ENCODE measurements around the gene RUBCNL. TPM values are rescaled to one million over a fixed set of nuclear protein-coding genes. Genes with fewer than 3 reads are reported as not detected.

The RUBCNL gene
- total RNA-seq, 4 donors from 2014 or later: 0.86 to 3.6 (median 1.4) TPM

DNA sequence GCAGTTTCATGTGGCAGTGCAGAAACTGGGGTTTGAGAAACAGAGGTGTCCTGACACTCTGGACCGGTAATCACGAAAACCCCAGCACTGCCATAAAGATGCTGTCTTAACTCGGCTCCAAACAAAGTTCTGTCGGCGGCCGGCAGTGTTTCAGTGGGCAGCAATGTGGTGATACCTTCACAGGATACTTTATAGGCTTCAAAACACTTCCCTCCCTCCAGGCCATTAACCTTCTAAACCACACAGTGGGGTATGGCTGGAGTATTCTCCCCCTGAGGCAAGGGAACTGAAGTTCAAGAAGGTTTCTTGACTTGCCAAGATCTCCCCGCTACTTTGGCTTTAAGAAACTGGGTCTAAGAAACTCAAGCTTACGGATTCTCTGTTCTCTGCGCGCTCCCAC is 1.1 kb downstream of the RUBCNL start:
- TF ChIP-seq EP300 (IDR thresholded peaks at IDR 0.05) (no peak), POLR2AphosphoS5 (IDR thresholded peaks at IDR 0.05) (no peak), POLR2A (IDR thresholded peaks at IDR 0.05; ENCODE audit: low read depth) (no peak)
- TF ChIP-seq, protein P1, sequence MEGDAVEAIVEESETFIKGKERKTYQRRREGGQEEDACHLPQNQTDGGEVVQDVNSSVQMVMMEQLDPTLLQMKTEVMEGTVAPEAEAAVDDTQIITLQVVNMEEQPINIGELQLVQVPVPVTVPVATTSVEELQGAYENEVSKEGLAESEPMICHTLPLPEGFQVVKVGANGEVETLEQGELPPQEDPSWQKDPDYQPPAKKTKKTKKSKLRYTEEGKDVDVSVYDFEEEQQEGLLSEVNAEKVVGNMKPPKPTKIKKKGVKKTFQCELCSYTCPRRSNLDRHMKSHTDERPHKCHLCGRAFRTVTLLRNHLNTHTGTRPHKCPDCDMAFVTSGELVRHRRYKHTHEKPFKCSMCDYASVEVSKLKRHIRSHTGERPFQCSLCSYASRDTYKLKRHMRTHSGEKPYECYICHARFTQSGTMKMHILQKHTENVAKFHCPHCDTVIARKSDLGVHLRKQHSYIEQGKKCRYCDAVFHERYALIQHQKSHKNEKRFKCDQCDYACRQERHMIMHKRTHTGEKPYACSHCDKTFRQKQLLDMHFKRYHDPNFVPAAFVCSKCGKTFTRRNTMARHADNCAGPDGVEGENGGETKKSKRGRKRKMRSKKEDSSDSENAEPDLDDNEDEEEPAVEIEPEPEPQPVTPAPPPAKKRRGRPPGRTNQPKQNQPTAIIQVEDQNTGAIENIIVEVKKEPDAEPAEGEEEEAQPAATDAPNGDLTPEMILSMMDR (IDR thresholded peaks at IDR 0.05): no peak
- H3K9me3 ChIP-seq: no peaks in the 10 kb centered on the region
- H3K27ac ChIP-seq (replicated peaks in 1 of 4): no peak overlapping the region
- 52% methylated on average over 10 of the region's 10 CpGs for WGBS
- H3K27me3 ChIP-seq: peaks cover 0 to 39% (median 8%) of the 10 kb centered on the region in 4 donors
- peaks cover 5 to 29% (median 20%) of the 10 kb centered on the region in 4 donors for H3K4me1 ChIP-seq
- H3K4me3 ChIP-seq: peak overlapping the region; percentile 49 to 61 (median 54)
- no peaks in the 10 kb centered on the region for H3K36me3 ChIP-seq
- DNase-seq (ENCODE audit: extremely low spot score): no peak
- intact Hi-C loops (cut with DNase I): no loop called here

DNA sequence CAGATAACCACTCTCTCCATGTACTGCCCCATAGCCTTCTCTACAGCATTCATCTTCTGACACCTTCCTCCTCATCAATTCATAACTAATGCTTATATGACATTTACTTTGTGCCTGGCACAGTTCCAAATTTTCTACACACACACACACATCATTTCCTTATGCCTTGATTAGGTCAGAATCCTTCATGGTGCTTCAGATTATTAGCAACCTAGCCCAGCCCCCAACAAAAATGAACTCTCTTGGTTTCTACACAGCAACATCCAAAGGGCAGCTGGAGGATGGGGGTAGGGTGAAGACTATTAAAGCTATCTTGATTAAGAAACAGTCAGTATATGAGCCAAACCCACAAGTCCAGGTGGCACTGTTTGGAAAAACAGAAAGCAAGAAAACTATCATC is 3.7 kb downstream of the RUBCNL start:
- Histone ChIP-seq H3K27me3 (peaks cover 0 to 35% (median 8%) of the 10 kb centered on the region in 4 donors), H3K9me3 (no peaks in the 10 kb centered on the region), H3K4me1 (peaks cover 5 to 20% (median 18%) of the 10 kb centered on the region in 4 donors), H3K27ac (replicated peaks in 1 of 4) (no peak overlapping the region), H3K36me3 (no peaks in the 10 kb centered on the region), H3K4me3 (no peak overlapping the region)
- no peak for DNase-seq (ENCODE audit: extremely low spot score)
- no peak for TF ChIP-seq EP300 (IDR thresholded peaks at IDR 0.05)
- TF ChIP-seq, protein P1 (IDR thresholded peaks at IDR 0.05): no peak
- no peak for TF ChIP-seq POLR2AphosphoS5 (IDR thresholded peaks at IDR 0.05)
- TF ChIP-seq POLR2A (IDR thresholded peaks at IDR 0.05; ENCODE audit: low read depth): no peak
- intact Hi-C loops (cut with DNase I): no loop called here

DNA sequence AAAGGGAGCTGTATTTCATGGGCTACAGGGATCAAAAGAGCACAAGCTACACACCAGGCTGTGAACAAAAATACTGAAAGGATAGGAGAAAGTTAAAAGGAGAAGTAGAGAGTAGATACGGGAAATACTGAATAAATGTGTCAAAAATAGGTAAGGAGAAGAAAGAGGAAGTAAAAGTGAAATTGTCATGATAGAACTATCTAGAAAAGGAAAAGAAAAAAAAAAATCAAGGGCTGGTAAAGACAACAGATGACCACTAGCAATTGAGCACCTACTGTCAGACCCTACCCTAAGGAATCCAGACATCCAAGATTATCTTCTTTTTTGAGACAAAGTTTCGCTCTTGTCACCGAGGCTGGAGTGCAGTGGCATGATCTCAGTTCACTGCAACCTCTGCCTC is 4.8 kb downstream of the RUBCNL start:
- WGBS: 84% methylated on average over 3 of the region's 3 CpGs
- Histone ChIP-seq H3K27me3 (peaks cover 0 to 24% (median 3%) of the 10 kb centered on the region in 4 donors), H3K27ac (replicated peaks in 1 of 4) (no peak overlapping the region), H3K9me3 (no peaks in the 10 kb centered on the region), H3K36me3 (no peaks in the 10 kb centered on the region), H3K4me3 (no peak overlapping the region), H3K4me1 (peaks cover 2 to 14% (median 12%) of the 10 kb centered on the region in 4 donors)
- TF ChIP-seq POLR2A (IDR thresholded peaks at IDR 0.05; ENCODE audit: low read depth): no peak
- TF ChIP-seq EP300 (IDR thresholded peaks at IDR 0.05): no peak
- TF ChIP-seq POLR2AphosphoS5 (IDR thresholded peaks at IDR 0.05): no peak
- TF ChIP-seq, protein P1 (IDR thresholded peaks at IDR 0.05): no peak
- intact Hi-C loops (cut with DNase I): no loop called here
- DNase-seq (ENCODE audit: extremely low spot score): no peak

DNA sequence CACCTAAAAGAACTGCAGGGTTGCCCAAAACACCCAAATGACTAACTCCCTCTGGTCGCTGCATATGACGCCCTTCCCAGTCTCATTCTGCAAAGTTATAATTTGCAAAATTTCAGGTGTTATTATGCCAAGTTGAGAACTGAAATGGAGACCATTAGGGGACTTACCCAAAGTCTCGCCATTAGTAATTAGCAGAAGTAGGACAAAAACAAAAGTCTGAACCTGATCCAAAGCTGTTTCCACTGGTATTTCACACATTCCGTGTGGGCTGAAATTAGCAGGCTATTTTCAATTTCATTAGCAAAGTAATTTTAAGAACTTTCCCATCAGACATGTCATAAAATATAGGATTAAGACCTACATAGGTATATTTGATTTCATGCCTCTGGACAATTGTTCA is 6.8 kb downstream of the RUBCNL start:
- H3K36me3 ChIP-seq: no peaks in the 10 kb centered on the region
- TF ChIP-seq EP300 (IDR thresholded peaks at IDR 0.05): no peak
- TF ChIP-seq POLR2A (IDR thresholded peaks at IDR 0.05; ENCODE audit: low read depth): no peak
- TF ChIP-seq, protein P1 (IDR thresholded peaks at IDR 0.05): no peak
- TF ChIP-seq POLR2AphosphoS5 (IDR thresholded peaks at IDR 0.05): no peak
- no peaks in the 10 kb centered on the region for H3K9me3 ChIP-seq
- no peak overlapping the region for H3K27ac ChIP-seq (replicated peaks in 1 of 4)
- no peaks in the 10 kb centered on the region for H3K4me1 ChIP-seq
- H3K4me3 ChIP-seq: no peak overlapping the region
- intact Hi-C loops (cut with DNase I): no loop called here
- DNase-seq (ENCODE audit: extremely low spot score): no peak
- peaks cover 0 to 6% (median 0%) of the 10 kb centered on the region in 4 donors for H3K27me3 ChIP-seq
- 83% methylated on average over 4 of the region's 4 CpGs for WGBS

DNA sequence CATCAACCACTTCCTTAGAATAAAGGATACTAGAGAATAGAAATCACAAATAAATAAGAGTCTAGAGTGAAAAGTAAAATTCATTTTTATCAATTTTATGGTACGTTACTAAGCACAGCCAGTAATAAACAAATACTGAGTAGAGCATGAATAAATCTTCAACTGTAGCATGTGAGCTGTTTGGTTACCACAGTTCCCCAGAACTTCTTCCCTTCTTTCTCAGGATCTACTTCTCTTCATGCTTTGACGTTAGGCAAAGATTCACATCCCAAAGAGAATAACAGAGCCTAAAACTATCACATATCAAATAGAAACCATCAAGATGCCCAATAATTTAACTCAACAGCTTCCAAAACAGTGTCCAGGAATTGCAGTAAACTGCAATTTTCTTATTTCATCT is 7.4 kb downstream of the RUBCNL start:
- H3K4me1 ChIP-seq: no peaks in the 10 kb centered on the region
- no peak for DNase-seq (ENCODE audit: extremely low spot score)
- H3K36me3 ChIP-seq: no peaks in the 10 kb centered on the region
- H3K27me3 ChIP-seq: no peaks in the 10 kb centered on the region
- no peak overlapping the region for H3K4me3 ChIP-seq
- intact Hi-C loops (cut with DNase I): no loop called here
- no peak for TF ChIP-seq POLR2AphosphoS5 (IDR thresholded peaks at IDR 0.05)
- no peak for TF ChIP-seq EP300 (IDR thresholded peaks at IDR 0.05)
- TF ChIP-seq POLR2A (IDR thresholded peaks at IDR 0.05; ENCODE audit: low read depth): no peak
- TF ChIP-seq, protein P1 (IDR thresholded peaks at IDR 0.05): no peak
- no peak overlapping the region for H3K27ac ChIP-seq (replicated peaks in 1 of 4)
- 72% methylated on average over 2 of the region's 2 CpGs for WGBS
- no peaks in the 10 kb centered on the region for H3K9me3 ChIP-seq
